NCI-H1092 treated with DMSO at 0.1 percent for 48 hours (cell line): ENCODE results near the gene KRTAP1-1.
"Not testable (repeated sequence)": the region's sequence is repeated elsewhere in the genome, so short reads cannot be mapped to it uniquely, and the experiment has no call there.

ENCODE experiments used
- DNase-seq: peaks from one replicate; lab custom pipeline; 2025; lab: John Stamatoyannopoulos, UW

Gene KRTAP1-1

DNA sequence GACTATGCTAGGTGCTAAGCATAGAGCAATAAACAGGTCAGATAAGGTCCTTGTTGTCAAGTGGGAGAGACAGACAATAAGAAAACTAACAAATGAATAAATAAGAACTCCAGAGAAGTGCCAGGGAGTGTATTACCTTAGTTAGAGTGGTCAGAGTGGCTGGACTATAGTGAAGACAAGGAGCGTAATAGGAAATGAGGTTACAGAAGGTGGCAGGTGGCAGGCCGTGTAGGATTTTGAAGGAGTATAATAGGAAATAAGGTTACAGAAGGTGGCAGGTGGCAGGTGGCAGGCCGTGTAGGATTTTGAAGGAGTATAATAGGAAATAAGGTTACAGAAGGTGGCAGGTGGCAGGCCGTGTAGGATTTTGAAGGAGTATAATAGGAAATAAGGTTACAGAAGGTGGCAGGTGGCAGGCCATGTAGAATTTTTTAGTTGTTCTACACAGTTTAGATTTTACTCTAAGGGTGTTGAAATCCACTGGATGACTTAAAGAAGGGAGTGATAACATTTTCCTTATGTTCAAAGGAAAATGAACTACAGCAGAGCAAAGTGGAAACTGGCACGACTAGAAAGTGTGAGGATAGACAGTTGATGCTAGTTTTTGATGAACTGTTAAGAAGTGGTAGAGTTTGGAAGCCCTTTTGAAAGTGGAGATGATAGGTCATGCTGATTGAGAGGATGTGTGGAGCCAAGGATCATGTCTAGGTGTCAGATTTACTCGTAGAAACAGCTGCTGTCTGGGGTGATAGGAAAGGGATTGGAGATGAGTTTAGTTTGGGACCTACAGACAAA lies 28.7 kb downstream of the KRTAP1-1 start:
- no peak for DNase-seq

DNA sequence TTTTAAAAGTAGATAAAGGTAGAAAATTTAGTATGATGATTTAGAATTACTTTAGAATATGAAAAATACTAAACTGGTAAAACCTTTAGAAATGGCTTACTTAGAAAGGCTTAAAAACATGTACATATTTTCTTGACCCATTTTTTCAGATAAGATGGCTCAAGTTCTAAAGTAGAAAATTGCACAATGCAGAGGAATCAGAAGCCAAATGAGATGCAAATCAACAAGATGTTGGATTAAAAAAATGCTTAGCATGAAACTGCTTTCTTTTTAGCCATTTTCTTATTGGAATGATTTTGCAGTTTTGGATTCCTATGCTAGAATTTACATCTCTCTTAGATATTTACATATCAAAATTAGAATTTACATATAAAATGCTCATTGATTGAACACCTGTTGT lies 30.8 kb downstream of the KRTAP1-1 start:
- DNase-seq, result no peak

DNA sequence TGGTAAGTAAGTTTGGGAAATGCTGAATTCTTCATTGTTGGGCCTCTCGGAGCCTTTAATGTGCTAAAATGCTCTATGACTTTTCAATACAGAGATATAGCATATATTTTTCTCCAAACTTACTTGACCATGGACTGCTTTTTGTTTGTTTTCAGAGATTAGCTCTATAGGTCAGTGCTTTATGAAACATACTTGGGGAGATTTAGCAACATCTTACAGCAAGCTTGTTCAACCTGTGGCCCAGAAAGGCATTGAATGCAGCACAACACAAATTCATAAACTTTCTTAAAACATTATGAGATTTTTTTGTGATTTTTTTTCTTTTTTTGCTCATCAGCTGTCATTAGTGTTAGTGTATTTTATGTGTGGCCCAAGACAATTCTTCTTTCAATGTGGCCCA lies 31.3 kb downstream of the KRTAP1-1 start:
- DNase-seq, result no peak

DNA sequence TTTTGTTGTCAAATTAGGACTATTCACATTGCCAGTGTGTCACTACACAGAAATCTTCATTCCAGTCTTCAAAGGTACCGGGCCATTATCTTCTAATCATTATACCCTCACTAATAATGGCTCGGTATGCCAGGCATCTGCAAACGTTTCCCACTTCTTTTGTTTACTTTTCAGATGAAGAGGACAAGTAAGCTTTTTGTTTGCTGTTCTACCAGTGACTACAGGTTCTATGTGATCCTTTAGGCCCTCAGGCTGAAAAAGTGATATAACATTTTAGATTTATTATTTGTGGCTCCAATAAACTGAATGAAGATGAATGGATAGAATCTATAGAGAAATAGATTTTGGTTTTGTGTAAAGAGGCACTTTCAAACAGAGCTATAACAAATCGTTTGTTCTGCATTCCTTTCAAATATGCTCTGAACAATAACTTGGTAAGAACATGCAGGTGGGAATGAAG lies 31.9 kb downstream of the KRTAP1-1 start:
- no peak for DNase-seq

DNA sequence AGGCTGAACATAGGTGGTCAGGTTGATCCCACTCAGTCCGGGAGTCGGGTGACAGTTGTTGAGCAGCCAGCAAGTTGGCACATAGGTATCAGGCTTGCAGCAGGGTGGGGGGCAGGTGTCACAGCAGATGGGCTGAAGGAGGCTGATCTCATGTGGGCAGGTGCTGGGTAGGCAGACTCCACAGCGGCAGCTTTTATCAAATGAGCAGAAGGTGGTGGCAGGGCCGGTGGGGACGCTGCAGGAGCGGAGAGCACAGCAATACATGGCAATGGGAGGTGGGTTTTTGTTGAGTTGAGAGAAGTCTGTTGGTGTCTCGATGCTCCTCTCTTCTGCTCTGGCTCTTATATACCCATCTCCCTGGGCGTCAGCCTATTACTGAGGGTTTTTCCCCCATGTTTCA lies 32.4 kb downstream of the KRTAP1-1 start, which contains the start of gene KRTAP3-1:
Gene KRTAP3-1, minus strand, starts transcription at position 318 of the 400 bp plus-strand sequence. Its CDS starts 54 bp downstream, at position 264.
- DNase-seq, result no peak

DNA sequence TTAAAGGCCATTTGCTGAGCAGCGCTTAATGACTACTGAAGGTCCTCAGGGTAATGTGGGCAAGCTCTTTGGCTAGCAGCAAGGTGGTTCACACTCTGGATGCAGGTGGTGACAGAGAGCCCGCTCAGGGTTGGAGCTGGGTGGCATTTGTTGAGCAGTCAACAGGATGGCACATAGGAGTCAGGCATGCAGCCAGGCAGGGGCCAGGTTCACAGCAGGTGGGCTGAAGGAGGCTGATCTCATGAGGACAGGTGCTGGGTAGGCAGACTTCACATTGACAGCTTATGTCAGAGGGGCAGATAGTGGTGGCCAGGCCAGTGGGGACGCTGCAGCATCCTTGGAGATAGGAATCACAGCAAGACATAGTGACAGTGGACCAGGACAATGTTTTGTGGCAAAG lies 36.9 kb downstream of the KRTAP1-1 start:
- DNase-seq, result no peak

DNA sequence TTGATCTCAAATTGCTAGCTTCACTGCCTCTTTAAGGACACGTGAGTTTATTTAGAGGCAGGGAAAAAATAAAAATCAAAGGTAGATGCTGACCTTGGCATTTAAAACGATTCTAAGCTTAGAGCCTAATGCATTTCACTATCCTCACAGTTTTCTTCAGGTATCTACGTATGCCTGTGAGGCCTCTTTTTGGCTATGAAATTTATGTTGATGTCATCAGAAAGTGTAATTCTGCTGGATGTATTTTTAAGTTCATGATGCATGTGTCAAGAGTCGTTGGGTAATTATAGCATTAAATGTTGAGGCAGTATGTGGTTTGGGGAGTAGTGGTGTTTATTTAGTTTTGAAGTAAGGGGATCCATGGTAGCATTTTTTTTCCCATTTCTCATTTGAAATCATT lies 37.3 kb downstream of the KRTAP1-1 start:
- no peak for DNase-seq

DNA sequence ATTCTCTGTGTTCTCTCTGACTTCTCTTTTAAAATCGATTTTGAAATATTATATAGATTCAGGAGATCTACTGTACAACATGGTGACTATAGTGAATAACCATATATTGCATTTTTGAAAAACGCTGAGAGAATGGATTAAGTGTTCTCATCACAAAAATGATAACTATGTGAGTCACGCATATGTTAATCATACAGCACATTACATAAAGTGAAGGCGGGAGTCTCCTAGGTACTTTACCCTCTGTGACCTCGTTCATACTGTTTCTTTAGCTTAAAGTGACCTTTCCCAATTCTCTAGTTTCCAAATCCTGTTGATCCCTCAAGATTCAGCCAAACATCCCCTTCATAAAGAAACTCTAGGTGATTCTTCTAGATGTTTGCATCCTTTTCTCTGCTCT lies 38.4 kb downstream of the KRTAP1-1 start:
- no peak for DNase-seq

DNA sequence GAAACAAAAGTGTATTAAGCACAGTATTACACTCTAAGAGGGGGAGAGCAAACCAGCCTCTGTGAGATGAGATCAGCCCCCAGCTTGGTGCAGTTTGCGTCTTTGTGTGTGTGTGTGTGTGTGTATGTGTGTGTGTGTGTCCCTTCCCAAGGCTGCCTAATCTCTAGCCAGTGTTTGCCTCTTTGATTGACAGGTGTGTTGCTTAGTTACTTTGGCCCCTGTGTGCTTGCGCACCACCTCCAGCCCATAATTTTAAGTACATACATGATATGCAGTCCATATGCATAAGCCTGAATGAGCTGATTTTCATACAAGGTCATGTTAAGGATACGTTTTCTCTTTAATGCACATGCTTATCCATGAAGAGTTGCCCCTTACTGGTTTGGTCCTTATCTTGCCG lies 39.5 kb downstream of the KRTAP1-1 start:
- DNase-seq, result no peak

DNA sequence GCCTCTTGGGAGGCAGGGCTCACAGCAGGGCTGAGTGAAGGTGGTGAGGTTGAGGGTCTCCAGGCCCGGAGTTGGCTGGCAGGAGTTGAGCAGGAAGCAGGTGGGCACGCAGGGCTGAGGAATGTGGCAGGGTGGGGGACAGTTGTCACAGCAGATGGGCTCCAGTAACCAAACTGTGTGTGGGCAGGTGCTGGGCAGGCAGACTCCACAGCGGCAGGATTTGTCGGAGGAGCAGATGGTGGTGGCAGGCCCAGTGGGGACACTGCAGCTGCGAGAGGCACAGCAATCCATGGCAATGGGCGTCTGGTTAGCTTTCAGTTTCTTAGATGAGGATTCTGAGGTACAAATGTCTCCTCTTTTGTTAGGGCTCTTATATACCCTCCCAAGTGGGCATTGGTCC lies 41.7 kb downstream of the KRTAP1-1 start, which contains the start of gene KRTAP3-2:
Gene KRTAP3-2, minus strand, starts transcription at position 344 of the 400 bp plus-strand sequence. Its CDS starts 53 bp downstream, at position 291.
- not testable (repeated sequence) for DNase-seq

DNA sequence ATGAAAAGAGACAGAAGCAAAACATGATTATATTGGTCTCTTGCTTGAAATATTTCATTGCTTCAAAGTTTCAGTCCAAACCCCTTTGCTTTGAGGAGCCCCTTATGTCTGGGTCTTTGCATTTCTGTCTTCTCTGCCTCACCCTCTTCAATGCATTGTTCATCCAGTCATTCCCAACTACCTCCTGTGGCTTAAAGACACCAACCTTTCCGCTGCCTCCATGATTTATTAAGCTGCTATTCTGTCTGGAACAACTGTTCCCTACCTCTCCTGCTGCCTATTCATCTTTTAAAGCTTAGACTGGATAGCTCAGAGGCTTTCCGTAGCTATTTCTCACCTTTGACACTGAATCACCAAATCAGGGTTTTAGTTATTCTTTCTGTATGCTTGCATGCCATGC lies 43.9 kb downstream of the KRTAP1-1 start:
- no peak for DNase-seq

DNA sequence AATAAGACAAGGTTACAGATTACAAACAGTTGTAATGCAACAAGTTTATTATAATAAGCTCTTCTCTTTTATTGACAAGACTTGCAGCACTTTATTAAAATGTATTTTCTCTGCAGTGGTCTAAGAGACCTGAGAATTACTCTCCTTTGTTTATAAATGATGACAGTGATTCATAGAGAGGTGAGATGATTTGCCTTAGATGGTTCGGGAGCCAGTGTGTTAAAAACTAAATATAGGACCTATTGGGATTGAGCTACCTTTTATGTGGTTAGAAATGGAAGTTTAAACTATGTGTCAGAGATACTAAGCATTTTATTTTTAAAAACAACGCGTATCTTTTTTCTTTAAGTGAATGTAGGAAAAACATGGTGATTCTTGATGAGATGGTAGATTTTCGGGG lies 44.4 kb downstream of the KRTAP1-1 start:
- DNase-seq, result no peak

DNA sequence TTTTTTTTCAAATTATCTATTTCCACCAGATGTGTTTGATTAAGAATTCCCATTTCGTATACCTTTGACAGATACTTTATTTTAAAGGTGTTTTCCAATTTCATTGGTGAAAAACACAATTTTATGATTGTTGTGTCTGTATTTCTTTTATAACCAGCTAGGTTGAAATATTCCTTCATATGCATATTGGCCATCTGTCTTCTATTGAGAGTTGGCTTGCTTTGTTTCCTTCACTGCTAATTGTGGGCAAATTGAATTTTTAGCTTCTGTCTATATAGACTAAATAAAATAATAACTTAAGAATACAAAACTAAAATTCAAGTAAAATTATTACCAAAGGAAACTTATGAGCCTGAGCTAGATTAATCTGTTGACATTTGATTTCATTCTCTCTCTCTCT lies 46.1 kb downstream of the KRTAP1-1 start:
- DNase-seq, result no peak

DNA sequence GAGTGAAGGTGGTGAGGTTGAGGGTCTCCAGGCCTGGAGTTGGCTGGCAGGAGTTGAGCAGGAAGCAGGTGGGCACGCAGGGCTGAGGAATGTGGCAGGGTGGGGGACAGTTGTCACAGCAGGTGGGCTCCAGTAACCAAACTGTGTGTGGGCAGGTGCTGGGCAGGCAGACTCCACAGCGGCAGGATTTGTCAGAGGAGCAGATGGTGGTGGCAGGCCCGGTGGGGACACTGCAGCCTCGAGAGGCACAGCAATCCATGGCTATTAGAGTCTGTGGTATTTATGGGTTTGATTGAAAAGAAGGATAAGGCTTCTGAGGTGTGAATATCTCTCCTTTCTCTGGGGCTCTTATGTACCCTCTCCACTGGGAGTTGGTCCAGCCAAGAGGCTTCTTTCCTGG lies 47.4 kb downstream of the KRTAP1-1 start, which contains the start of gene KRTAP3-3:
Gene KRTAP3-3, minus strand, starts transcription at position 326 of the 400 bp plus-strand sequence. Its CDS starts 67 bp downstream, at position 259.
- no peak for DNase-seq

DNA sequence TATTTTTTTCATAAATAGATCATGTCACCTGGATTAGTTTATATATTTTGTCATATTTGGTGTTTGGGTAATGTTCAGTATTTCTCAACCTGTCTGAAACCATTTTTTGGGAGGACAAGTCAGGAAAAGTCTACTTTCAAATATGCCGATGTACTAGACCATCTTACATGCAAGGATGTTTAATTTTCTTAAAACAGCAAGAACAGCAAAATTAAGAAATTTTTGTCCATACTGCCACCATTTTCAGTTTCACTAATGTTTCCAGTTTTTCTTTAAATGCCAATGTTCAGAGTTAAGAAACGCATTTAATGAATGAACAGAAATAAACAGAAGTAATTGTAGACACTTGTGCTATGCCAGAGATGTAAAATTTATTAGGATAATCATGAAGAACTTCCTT lies 48.2 kb downstream of the KRTAP1-1 start:
- no peak for DNase-seq

DNA sequence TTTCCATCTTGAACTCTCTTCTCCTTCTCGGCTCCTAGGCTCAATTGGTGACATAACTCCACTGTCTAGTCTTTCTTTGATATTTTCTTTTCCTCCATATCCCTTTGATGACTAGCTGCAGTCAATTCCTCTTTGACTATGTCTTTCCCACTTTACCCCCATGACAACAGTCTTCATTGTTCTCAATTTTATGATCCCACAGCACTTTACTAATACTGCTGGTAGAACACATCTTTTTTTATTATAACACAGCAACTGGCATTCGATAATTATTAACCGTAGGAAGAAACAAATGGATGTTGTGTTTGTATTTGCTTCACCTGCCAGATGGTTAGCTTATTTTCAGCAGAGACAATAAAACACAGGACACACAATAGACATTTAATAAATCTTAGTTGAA lies 48.6 kb downstream of the KRTAP1-1 start:
- no peak for DNase-seq
